GM18502 (cell line): ENCODE measurements around the gene ZNF862.
"Not testable (repeated sequence)": the region's sequence is repeated elsewhere in the genome, so short reads cannot be mapped to it uniquely, and the experiment has no call there.

ENCODE experiments used
- ATAC-seq: cut with Tn5 transposase; IDR thresholded peaks from one replicate; pipeline ENCODE4 v1.9.1; 2021; ENCODE audit warnings: mild to moderate bottlenecking; ENCODE audit not compliant: unreplicated experiment, poor library complexity

The ZNF862 gene

GRCh38 chr7:149823631-149824199, 14.5 kb upstream of the ZNF862 start:
- no peak for ATAC-seq

DNA sequence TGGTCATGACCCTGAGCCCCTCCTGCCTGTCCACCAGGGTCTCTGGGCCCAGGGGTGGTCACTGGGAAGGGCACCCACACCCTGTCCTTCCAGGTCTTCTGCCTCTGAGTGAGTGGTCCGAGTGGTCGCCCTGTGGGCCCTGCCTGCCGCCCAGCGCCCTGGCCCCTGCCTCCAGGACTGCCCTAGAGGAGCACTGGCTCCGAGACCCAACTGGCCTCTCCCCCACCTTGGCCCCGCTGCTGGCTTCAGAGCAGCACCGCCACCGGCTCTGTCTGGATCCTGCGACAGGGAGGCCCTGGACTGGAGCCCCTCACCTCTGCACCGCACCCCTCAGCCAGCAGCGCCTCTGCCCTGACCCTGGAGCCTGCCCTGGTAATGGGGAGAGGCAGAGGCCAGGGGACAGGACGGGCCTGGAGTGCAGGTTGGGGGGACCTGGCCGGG, 13.9 kb upstream of the ZNF862 start:
- no peak for ATAC-seq

DNA sequence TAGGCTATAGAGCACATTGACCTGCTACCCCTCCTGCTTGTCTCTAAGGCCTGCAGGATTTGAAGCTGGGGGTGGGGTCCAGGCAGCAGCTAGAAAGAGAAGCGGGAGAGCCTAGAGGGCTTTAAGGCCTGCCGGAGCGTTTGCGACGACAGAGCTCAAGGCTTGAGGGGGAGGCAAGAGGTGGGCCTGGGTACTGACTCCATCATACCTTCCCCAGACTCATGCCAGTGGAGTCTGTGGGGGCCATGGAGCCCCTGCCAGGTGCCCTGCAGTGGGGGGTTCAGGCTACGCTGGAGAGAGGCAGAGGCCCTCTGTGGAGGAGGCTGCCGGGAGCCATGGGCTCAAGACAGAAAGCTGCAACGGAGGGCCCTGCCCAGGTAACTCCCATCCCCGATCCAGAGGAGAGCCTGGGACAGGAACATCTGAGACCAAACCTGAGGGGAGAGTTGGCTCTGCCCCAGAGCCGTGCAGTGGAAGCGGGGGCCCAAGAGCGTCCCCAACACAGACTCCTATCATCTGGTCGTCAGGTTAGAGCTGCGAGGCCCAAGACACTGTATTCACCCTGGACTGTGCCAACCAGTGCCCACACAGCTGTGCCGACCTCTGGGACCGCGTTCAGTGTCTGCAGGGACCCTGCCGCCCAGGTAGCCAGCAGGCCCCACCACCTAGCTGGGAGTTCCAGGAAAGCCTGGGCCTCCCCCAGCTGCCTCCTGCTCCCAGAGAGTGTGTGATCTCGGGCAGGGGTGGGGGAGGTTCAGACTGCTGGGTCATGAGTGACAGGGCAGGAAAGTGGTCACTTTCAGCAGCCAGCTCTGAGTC, 13.2 kb upstream of the ZNF862 start:
- no peak for ATAC-seq

DNA sequence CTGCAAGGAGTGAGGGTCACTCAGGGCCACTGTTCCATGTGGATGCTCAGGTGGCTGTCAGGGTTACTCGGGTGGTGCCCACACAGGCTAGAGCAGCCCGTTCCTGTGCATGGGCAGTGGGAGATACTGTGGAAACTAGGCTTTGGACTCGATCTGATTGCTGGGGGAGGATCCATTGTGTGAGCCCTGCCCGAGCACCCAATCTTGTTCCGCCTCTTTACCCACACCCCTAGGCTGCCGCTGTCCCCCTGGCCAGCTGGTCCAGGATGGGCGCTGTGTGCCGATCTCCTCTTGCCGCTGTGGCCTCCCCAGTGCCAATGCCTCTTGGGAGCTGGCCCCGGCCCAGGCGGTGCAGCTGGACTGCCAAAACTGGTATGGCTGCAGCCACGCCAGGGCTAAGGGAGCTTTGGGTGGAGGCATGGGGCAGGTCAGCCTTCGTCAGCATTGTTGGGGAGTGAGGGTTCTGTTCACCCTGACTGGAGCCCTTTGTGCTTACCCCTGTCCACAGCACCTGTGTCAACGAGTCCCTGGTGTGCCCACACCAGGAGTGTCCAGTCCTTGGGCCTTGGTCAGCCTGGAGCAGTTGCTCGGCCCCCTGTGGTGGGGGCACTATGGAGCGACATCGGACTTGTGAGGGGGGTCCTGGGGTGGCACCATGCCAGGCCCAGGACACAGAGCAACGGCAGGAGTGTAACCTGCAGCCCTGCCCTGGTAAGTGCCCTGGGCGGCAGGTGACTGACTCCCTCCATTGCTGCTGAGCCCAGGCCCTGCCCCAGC, 12.4 kb upstream of the ZNF862 start:
- no peak for ATAC-seq

DNA sequence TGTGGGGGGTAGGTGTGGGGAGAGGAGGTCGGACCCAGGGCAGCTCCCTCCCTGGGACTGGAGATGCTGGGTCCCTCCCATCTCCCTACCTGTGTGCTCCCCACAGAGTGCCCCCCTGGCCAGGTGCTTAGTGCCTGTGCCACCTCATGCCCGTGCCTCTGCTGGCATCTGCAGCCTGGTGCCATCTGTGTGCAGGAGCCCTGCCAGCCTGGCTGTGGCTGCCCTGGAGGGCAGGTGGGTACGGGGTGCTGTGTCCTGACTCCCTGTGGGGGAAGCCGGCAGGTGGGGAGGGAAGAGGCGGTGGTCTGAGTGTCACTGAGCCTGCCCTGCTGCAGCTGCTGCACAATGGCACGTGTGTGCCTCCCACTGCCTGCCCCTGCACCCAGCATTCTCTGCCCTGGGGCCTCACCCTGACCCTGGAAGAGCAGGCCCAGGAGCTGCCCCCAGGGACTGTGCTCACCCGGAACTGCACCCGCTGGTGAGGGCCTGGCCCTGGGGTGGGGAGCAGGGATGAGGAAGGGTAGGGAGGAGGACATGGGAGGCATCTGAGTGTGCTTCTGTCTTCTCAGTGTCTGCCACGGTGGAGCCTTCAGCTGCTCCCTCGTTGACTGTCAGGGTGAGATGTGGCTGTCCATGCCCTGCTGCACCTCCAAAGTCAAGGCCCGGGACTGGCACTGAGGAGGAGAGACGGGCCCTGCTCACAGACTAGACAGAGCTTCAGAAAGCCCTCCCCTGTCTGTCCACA, 11.7 kb upstream of the ZNF862 start:
- no peak for ATAC-seq

- ATAC-seq = no peak
These were observed 10.8 kb upstream of the ZNF862 start for GRCh38 chr7:149827089-149827981.

- no peak for ATAC-seq
These were observed 9.5 kb upstream of the ZNF862 start for GRCh38 chr7:149828357-149829309.

GRCh38 chr7:149830527-149830926, 7.6 kb upstream of the ZNF862 start:
- ATAC-seq = not testable (repeated sequence)

GRCh38 chr7:149830997-149831740, 7.0 kb upstream of the ZNF862 start:
- ATAC-seq = no peak

DNA sequence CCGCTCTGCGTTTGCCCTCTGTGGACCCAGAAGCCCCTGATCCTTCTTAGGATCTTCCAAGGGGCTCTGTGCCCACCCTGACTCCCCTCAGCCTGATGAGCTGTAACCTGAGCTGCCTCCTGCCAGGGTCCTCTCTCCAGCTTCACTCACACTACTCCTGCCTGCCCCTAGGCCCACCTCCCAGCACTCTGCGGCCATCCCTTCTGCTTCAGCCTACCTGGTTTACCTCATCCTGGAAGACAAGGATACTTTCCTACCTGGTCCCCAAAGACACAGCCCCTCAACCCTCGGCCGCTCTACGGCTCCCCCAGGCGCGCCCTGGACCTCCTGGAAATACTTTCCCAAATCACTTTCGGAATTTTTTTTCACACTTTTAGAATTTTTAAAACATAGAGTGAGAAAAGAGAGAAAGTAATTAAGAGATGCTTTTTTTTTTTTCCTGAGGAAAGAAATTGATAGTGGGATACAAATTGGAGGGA, 6.4 kb upstream of the ZNF862 start:
- no peak for ATAC-seq

DNA sequence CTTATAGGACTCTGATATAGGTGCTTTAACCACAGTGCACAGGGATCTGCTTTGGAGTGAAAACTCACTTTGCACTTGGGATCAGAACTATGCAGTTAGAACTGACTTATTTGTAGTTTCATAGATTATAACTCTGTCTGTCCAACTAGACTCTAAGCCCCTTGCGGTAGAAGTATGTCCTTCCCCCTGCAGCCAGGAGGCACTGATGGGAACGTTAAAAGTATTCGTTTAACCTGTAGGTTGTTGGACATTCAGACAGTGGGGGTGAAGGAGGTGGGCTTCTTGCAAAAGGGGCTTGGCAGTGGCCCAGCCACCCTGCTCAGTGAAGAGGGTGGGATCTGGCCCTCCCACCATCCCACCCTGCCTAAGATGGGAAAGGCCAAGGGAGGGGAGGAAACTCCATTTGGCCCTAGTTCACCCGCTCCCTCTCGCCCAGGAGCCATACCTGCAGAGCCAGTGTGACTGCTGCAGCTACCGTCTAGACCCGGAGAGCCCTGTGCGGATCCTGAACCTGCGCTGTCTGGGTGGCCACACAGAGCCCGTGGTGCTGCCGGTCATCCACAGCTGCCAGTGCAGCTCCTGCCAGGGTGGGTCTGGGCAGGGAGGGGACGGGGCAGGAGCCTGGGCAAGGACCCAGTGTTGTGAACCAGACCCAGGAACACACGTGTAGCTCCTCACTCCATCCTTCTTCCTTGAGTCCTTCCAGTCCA, 5.7 kb upstream of the ZNF862 start:
- ATAC-seq = no peak

GRCh38 chr7:149833495-149834130, 4.6 kb upstream of the ZNF862 start:
- no peak for ATAC-seq

DNA sequence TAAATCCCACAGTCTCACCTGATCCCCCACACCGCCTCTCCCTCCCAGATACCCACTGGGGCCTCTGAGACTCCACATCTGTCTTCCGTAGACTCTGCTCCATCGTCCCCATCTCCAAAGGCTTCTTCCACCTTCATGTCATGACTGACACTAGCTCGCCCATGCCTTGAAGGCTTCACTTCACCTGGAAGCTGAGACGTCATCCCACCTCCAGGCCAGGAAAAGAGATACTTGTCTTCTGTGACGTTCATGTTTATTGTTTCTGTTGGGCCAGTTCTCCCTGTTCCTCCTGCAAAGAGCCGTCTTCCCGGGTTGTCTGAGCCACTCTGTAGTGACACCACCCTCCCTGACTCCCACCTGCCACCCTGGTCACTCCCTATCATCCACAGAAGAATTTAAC, 3.6 kb upstream of the ZNF862 start:
- ATAC-seq = no peak

DNA sequence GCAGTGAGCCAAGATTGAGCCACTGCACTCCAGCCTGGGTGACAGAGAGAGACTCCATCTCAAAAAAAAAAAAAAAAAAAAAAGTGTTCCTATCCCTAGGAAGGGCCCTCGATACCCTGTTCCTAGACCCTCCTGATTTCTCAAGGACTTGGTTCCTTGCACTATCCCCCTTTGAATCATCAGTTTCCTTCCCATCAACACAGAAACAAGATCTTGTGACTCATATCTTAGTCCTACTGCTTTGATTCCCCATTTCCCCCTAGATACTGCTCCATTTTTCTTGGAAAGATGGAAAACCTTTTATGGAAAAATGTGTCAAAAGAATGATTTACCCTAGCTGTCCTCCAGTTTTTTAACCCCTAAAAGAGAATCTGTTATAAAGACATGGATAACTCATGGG, 1.7 kb upstream of the ZNF862 start:
- ATAC-seq = no peak

GRCh38 chr7:149837564-149838223, 481 bp upstream of the ZNF862 start:
- no peak for ATAC-seq

GRCh38 chr7:149838992-149839408, 825 bp downstream of the ZNF862 start:
- no peak for ATAC-seq
